Astrocyte (in vitro differentiated cells and primary cell): ENCODE results near the gene RECK. TPM values are rescaled to one million over a fixed set of nuclear protein-coding genes. Genes with fewer than 3 reads are reported as not detected.

ENCODE experiments used
- DNase-seq: peaks from one replicate; pipeline ENCODE4 v3.0.0-alpha.2; 2010; ENCODE audit warnings: low read depth
- FAIRE-seq: peaks from 2 replicates; lab custom pipeline; 2011; peaks lifted over from hg19 to GRCh38; lab: Jason Lieb, UNC
- H2AFZ ChIP-seq: 2 replicates; pipeline ENCODE4 v1.6.0; 2012; ENCODE audit warnings: low read depth, low read length, inconsistent platforms
- H3K27ac ChIP-seq: 2 replicates; pipeline ENCODE4 v1.5.1; 2011; ENCODE audit warnings: low read depth, low read length, inconsistent platforms
- H3K27me3 ChIP-seq: 2 replicates; pipeline ENCODE4 v1.6.0; 2011; ENCODE audit warnings: low read length, inconsistent platforms; ENCODE audit not compliant: insufficient read depth
- H3K36me3 ChIP-seq: 2 replicates; pipeline ENCODE4 v1.5.1; 2011; ENCODE audit warnings: low read length, inconsistent platforms; ENCODE audit not compliant: insufficient read depth
- H3K4me1 ChIP-seq: 2 replicates; pipeline ENCODE4 v1.5.1; 2011; ENCODE audit warnings: low read length, inconsistent platforms; ENCODE audit not compliant: insufficient read depth
- H3K4me2 ChIP-seq: 2 replicates; pipeline ENCODE4 v1.6.0; 2012; ENCODE audit warnings: low read length, inconsistent platforms
- H3K4me3 ChIP-seq: 2 replicates; pipeline ENCODE4 v1.5.1; 2011; ENCODE audit warnings: low read depth, mild to moderate bottlenecking, low read length, inconsistent platforms; ENCODE audit not compliant: insufficient read depth
- H3K79me2 ChIP-seq: 2 replicates; pipeline ENCODE4 v1.6.0; 2012; ENCODE audit warnings: mild to moderate bottlenecking, low read length, inconsistent platforms; ENCODE audit not compliant: insufficient read depth
- H3K9ac ChIP-seq: 2 replicates; pipeline ENCODE4 v1.6.0; 2012; ENCODE audit warnings: mild to moderate bottlenecking, low read length, inconsistent platforms
- H3K9me3 ChIP-seq: 2 replicates; pipeline ENCODE4 v1.5.1; 2012; ENCODE audit warnings: low read depth, mild to moderate bottlenecking, low read length, inconsistent platforms; ENCODE audit not compliant: insufficient read depth
- H4K20me1 ChIP-seq: 2 replicates; pipeline ENCODE4 v1.6.0; 2012; ENCODE audit warnings: low read length, inconsistent platforms; ENCODE audit not compliant: insufficient read depth
- H3K27ac Mint-ChIP-seq: one replicate; pipeline ENCODE4 v1.8.0; 2021; ENCODE audit warnings: mild to moderate bottlenecking, mixed read lengths; ENCODE audit not compliant: unreplicated experiment
- H3K27me3 Mint-ChIP-seq: one replicate; pipeline ENCODE4 v1.8.0; 2021; ENCODE audit warnings: low read depth, mixed read lengths; ENCODE audit not compliant: unreplicated experiment
- H3K36me3 Mint-ChIP-seq: one replicate; pipeline ENCODE4 v1.8.0; 2021; ENCODE audit warnings: low read depth, mixed read lengths; ENCODE audit not compliant: unreplicated experiment
- H3K4me1 Mint-ChIP-seq: one replicate; pipeline ENCODE4 v1.8.0; 2021; ENCODE audit warnings: low read depth, mixed read lengths; ENCODE audit not compliant: unreplicated experiment
- H3K4me3 Mint-ChIP-seq: one replicate; pipeline ENCODE4 v1.8.0; 2021; ENCODE audit warnings: mild to moderate bottlenecking, moderate library complexity, mixed read lengths; ENCODE audit not compliant: unreplicated experiment
- H3K9me3 Mint-ChIP-seq: one replicate; pipeline ENCODE4 v1.8.0; 2021; ENCODE audit warnings: mild to moderate bottlenecking, mixed read lengths; ENCODE audit not compliant: unreplicated experiment
- EZH2 ChIP-seq: IDR thresholded peaks from 2 replicates; pipeline ENCODE4 v1.6.1; 2012; ENCODE audit warnings: mild to moderate bottlenecking, low read length, inconsistent platforms; ENCODE audit not compliant: insufficient read depth
- total RNA-seq: library from RNA; stranded (reverse); gene quantifications from 2 replicates; pipeline ENCODE4 v1.2.1, GENCODE V29; 2021
- TF ChIP-seq, protein P1 (sequence below): IDR thresholded peaks from 2 replicates; pipeline ENCODE4 v1.5.1; 2011; ENCODE audit warnings: low read depth, mild to moderate bottlenecking, inconsistent platforms, low read length, moderate library complexity; ENCODE audit not compliant: insufficient read depth

RECK gene
- total RNA-seq, 1 donor from 2014 or later = 21.6 TPM

DNA sequence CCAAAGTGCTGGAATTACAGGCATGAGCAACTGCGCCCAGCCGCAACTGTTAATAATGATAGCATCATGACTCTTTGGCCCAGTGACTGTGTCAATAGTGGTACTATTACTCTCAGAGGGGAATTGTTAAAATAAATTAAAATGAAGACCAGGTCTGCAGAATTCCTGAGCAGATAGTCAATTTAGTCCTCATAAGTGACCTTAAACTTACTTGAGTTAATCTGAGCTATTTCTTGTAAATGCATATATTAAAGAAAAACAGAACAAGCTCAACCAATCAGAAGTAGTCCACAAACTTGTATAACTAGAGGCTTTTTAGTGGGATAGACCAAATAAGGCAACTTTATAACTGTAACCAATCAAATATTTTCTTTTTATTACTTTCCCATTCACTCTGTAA lies 1.7 kb upstream of the RECK start:
- H3K9me3 ChIP-seq = no peaks in the 10 kb centered on the region
- H3K36me3 ChIP-seq = no peaks in the 10 kb centered on the region
- H3K4me3 ChIP-seq = no peak overlapping the region
- H4K20me1 ChIP-seq = peaks cover 10% of the 10 kb centered on the region
- no peak overlapping the region for H3K4me2 ChIP-seq
- H3K4me1 ChIP-seq = peaks cover 37% of the 10 kb centered on the region
- no peak for TF ChIP-seq EZH2
- TF ChIP-seq, protein P1, sequence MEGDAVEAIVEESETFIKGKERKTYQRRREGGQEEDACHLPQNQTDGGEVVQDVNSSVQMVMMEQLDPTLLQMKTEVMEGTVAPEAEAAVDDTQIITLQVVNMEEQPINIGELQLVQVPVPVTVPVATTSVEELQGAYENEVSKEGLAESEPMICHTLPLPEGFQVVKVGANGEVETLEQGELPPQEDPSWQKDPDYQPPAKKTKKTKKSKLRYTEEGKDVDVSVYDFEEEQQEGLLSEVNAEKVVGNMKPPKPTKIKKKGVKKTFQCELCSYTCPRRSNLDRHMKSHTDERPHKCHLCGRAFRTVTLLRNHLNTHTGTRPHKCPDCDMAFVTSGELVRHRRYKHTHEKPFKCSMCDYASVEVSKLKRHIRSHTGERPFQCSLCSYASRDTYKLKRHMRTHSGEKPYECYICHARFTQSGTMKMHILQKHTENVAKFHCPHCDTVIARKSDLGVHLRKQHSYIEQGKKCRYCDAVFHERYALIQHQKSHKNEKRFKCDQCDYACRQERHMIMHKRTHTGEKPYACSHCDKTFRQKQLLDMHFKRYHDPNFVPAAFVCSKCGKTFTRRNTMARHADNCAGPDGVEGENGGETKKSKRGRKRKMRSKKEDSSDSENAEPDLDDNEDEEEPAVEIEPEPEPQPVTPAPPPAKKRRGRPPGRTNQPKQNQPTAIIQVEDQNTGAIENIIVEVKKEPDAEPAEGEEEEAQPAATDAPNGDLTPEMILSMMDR = no peak
- Mint-ChIP-seq H3K4me1 (peaks cover 19% of the 10 kb centered on the region), H3K27ac (no peak overlapping the region), H3K4me3 (no peak overlapping the region), H3K9me3 (no peaks in the 10 kb centered on the region), H3K27me3 (no peaks in the 10 kb centered on the region), H3K36me3 (no peaks in the 10 kb centered on the region)
- H2AFZ ChIP-seq = no peak overlapping the region
- H3K9ac ChIP-seq = no peak overlapping the region
- DNase-seq (no peak), FAIRE-seq (no peak)
- H3K27me3 ChIP-seq = no peaks in the 10 kb centered on the region
- peaks cover 32% of the 10 kb centered on the region for H3K79me2 ChIP-seq
- H3K27ac ChIP-seq = no peak overlapping the region

DNA sequence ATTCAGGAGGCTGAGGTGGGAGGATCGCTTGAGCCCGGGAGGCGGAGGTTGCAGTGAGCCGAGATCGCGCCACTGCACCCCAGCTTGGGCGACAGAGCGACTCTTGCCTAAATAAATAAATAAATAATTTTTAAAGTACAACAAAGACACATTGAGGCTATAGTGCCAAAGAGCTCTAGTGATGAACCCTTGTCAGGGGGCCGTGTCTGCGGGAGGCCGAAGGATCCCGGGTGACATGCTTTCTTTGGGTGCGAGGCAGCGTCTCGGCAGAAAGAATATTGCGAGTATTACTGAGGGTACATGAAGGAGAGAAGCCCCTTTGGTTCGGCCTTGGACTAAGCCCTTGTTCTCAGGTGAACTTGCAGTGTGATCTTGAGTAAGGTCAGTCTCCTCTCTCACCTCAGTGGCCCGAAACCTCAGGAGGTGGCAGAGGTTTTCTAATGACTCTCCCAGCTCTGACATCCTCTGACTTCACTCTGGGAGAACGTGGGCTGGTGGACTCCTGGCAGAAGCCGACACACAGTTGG lies 397 bp upstream of the RECK start:
- H3K36me3 ChIP-seq = no peaks in the 10 kb centered on the region

More for the DNA sequence above, 397 bp upstream of the RECK start:
- Histone ChIP-seq H3K4me1 (peaks cover 37% of the 10 kb centered on the region), H3K79me2 (peaks cover 45% of the 10 kb centered on the region), H3K4me2 (peak overlapping the region; percentile 98), H3K27ac (peak overlapping the region; percentile 39), H3K4me3 (peak overlapping the region; percentile 86), H3K9me3 (no peaks in the 10 kb centered on the region), H3K27me3 (no peaks in the 10 kb centered on the region), H3K9ac (peak overlapping the region; percentile 94), H2AFZ (peak overlapping the region; percentile 70), H4K20me1 (peaks cover 18% of the 10 kb centered on the region)
- no peaks in the 10 kb centered on the region for H3K36me3 Mint-ChIP-seq
- DNase-seq = no peak
- H3K27me3 Mint-ChIP-seq = no peaks in the 10 kb centered on the region
- H3K27ac Mint-ChIP-seq = peak overlapping the region; percentile 86
- FAIRE-seq = no peak
- H3K9me3 Mint-ChIP-seq = no peaks in the 10 kb centered on the region
- peak overlapping the region; percentile 85 for H3K4me3 Mint-ChIP-seq
- TF ChIP-seq, protein P1 = no peak
- TF ChIP-seq EZH2 = no peak
- peaks cover 26% of the 10 kb centered on the region for H3K4me1 Mint-ChIP-seq
